ENCODE measurements around the gene CARD14.

GRCh38 chr17:80237386-80237785 is 67.6 kb downstream of the CARD14 start:
- no peak for TF ChIP-seq TAF1 (IDR thresholded peaks at IDR 0.05; ENCODE audit: borderline replicate concordance, insufficient read depth, low read length)
- no peak for TF ChIP-seq POLR2AphosphoS5 (IDR thresholded peaks at IDR 0.05; ENCODE audit: low read depth, low read length)
- no peak for TF ChIP-seq SIN3A (IDR thresholded peaks at IDR 0.05; ENCODE audit: borderline replicate concordance, insufficient read depth, low read length)
